RWPE2 (cell line): ENCODE measurements around the gene ZNF423.
"Not testable (repeated sequence)": the region's sequence is repeated elsewhere in the genome, so short reads cannot be mapped to it uniquely, and the experiment has no call there.

Source experiments
- ATAC-seq: fragments of 200-7000 bp; cut with Tn5 transposase; 3 replicates; pipeline ENCODE4 v1.9.1; 2021; ENCODE audit warnings: low read depth
- DNase-seq: peaks from one replicate; pipeline ENCODE4 v3.0.0-alpha.2; 2020; ENCODE audit warnings: low spot score
- H3K27ac ChIP-seq: fragments of 450-650 bp; 2 replicates; pipeline ENCODE4 v1.5.1; 2017; ENCODE audit warnings: mild to moderate bottlenecking; ENCODE audit not compliant: poor library complexity, severe bottlenecking
- H3K27me3 ChIP-seq: fragments of 250-450 bp; sonication (Bioruptor Pico); 2 replicates; pipeline ENCODE4 v1.5.1; 2021; ENCODE audit warnings: mild to moderate bottlenecking, moderate library complexity; ENCODE audit not compliant: insufficient read depth, poor library complexity, severe bottlenecking
- H3K36me3 ChIP-seq: fragments of 250-450 bp; sonication (Bioruptor Pico); 2 replicates; pipeline ENCODE4 v1.5.1; 2020; ENCODE audit warnings: low read depth, mild to moderate bottlenecking, moderate library complexity
- H3K4me1 ChIP-seq: fragments of 250-450 bp; sonication (Bioruptor Pico); 2 replicates; pipeline ENCODE4 v1.5.1; 2021; ENCODE audit warnings: mild to moderate bottlenecking, moderate library complexity; ENCODE audit not compliant: insufficient read depth, poor library complexity, severe bottlenecking
- H3K4me3 ChIP-seq: fragments of 250-450 bp; sonication (Bioruptor Pico); 2 replicates; pipeline ENCODE4 v1.5.1; 2021; ENCODE audit warnings: mild to moderate bottlenecking, moderate library complexity; ENCODE audit not compliant: severe bottlenecking
- H3K9me3 ChIP-seq: fragments of 250-450 bp; sonication (Bioruptor Pico); 2 replicates; pipeline ENCODE4 v1.5.1; 2021; ENCODE audit warnings: mild to moderate bottlenecking, moderate library complexity; ENCODE audit not compliant: severe bottlenecking
- TF ChIP-seq, protein P1 (sequence below): fragments of 450-650 bp; IDR thresholded peaks from one replicate; pipeline ENCODE4 v1.5.1; 2017; ENCODE audit warnings: mild to moderate bottlenecking, moderate library complexity; ENCODE audit not compliant: poor library complexity, severe bottlenecking

Gene ZNF423

DNA sequence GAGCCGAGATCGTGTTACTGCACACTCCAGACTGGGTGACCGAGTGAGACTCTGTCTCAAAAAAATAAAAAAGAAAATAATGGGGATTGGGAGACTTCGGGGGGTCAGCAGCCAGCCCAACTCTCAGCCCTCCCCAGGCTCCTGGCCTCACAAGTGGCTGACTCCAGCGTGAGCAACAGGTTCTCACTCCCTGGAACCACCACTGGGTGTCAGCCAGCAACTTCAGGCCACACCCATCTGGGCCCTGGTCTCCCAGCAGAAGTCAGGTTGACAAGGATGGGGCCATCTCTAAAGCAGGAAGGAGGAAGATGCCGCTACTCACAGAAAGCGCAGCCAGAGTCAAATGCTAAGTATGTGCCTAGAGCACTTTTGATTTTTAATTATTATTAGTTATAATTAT, 342.9 kb downstream of the ZNF423 start:
- H3K27ac ChIP-seq: no peak overlapping the region
- TF ChIP-seq, protein P1, sequence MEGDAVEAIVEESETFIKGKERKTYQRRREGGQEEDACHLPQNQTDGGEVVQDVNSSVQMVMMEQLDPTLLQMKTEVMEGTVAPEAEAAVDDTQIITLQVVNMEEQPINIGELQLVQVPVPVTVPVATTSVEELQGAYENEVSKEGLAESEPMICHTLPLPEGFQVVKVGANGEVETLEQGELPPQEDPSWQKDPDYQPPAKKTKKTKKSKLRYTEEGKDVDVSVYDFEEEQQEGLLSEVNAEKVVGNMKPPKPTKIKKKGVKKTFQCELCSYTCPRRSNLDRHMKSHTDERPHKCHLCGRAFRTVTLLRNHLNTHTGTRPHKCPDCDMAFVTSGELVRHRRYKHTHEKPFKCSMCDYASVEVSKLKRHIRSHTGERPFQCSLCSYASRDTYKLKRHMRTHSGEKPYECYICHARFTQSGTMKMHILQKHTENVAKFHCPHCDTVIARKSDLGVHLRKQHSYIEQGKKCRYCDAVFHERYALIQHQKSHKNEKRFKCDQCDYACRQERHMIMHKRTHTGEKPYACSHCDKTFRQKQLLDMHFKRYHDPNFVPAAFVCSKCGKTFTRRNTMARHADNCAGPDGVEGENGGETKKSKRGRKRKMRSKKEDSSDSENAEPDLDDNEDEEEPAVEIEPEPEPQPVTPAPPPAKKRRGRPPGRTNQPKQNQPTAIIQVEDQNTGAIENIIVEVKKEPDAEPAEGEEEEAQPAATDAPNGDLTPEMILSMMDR: no peak
- ATAC-seq (no peak), DNase-seq (no peak)
- no peaks in the 10 kb centered on the region for H3K9me3 ChIP-seq
- H3K27me3 ChIP-seq: peaks cover 7% of the 10 kb centered on the region
- no peaks in the 10 kb centered on the region for H3K4me1 ChIP-seq
- H3K4me3 ChIP-seq: no peak overlapping the region
- no peaks in the 10 kb centered on the region for H3K36me3 ChIP-seq

DNA sequence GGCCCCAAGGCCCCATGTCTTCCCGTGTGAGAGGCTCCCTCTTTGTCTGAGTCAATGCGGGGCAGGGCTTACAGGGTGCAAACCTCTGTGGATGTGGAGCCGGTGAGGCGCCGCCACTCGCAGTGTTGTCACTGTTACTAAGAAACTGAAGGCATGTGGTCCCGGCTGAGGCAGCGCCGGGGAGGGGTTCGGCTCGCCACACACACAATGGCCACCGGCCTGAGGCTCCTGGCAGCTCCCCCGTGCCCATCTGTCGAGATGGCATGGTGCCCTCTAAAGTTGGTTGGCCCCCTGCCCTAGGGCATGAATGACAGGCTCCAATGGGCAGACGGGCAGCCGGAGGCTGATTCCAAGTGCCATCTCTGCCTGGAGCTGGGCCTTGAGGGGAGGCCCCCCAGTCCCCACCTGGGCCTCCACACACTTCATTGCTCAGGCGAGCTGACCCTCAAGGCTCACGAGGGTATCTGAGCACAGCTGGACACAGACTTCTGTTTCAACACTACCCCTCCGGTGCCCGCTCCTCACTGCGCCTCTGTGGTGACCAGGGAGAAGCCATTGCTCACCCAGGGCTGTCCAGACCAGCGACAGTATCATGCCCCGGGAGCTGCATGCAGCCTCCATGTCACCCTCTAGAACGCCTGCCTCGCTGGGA, 345.1 kb downstream of the ZNF423 start:
- H3K27ac ChIP-seq: no peak overlapping the region
- DNase-seq: no peak

GRCh38 chr16:49510141-49510540, 345.8 kb downstream of the ZNF423 start:
- H3K4me3 ChIP-seq: no peak overlapping the region
- ATAC-seq: no peak
- H3K9me3 ChIP-seq: no peaks in the 10 kb centered on the region
- peaks cover 3% of the 10 kb centered on the region for H3K27me3 ChIP-seq
- H3K4me1 ChIP-seq: no peaks in the 10 kb centered on the region
- H3K36me3 ChIP-seq: no peaks in the 10 kb centered on the region
- no peak for DNase-seq
- TF ChIP-seq, protein P1: no peak
- H3K27ac ChIP-seq: no peak overlapping the region

More for the DNA sequence above, 345.1 kb downstream of the ZNF423 start:
- Histone ChIP-seq H3K9me3 (no peaks in the 10 kb centered on the region), H3K4me1 (no peaks in the 10 kb centered on the region), H3K4me3 (no peak overlapping the region), H3K27me3 (peaks cover 3% of the 10 kb centered on the region), H3K36me3 (no peaks in the 10 kb centered on the region)
- TF ChIP-seq, protein P1: no peak
- ATAC-seq: no peak

DNA sequence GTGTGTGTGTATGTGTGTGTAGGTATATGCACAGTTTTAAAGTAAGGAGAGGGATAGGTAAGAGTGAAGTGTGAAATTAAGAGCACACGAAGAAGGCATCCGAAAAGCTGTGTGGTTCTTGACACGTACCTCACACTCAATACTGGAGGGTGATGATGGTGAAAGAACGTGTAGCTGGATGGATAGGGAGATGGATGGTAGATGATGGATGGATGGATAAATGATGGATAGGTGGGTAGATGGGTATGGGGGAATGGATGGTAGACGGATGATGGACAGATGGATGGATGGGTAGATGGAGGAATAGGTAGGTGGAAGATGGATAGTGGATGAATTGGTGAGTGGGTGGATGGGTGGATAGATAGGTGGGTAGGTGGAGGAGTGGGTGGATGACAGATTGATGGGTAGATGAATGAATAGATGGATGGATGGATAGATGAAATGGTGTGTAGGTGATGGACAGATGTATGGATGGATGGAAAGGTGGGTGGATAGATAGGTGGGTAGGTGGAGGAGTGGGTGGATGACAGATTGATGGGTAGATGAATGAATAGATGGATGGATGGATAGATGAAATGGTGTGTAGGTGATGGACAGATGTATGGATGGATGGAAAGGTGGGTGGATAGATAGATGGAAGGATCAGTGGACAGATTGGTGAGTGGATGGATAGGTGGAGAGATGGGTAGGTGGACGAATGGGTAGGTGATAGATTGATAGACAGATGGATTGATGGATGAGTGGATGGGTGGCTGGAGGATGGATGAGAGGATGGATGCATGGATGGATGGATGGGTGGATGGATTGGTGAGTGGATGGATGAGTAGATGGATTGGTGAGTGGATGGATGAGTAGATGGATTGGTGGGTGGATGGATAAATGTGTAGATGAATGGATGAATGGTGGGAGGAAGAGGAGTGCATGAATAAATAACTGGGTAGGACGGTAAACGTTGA, 349.6 kb downstream of the ZNF423 start:
- not testable (repeated sequence) for ATAC-seq, H3K36me3 ChIP-seq, H3K9me3 ChIP-seq, H3K27ac ChIP-seq, H3K27me3 ChIP-seq, H3K4me1 ChIP-seq, DNase-seq, H3K4me3 ChIP-seq

GRCh38 chr16:49505556-49505955, 350.4 kb downstream of the ZNF423 start:
- H3K4me1 ChIP-seq: no peaks in the 10 kb centered on the region
- no peak overlapping the region for H3K4me3 ChIP-seq
- H3K27ac ChIP-seq: no peak overlapping the region
- no peaks in the 10 kb centered on the region for H3K36me3 ChIP-seq
- ATAC-seq (no peak), DNase-seq (peak; percentile 9)
- no peaks in the 10 kb centered on the region for H3K9me3 ChIP-seq
- peaks cover 3% of the 10 kb centered on the region for H3K27me3 ChIP-seq
- TF ChIP-seq, protein P1: no peak
